SK-N-SH (cell line): ENCODE measurements around the gene LARP6. TPM values are rescaled to one million over a fixed set of nuclear protein-coding genes. Genes with fewer than 3 reads are reported as not detected.

Experiments
- CTCF ChIA-PET: fragments of 300-600, 350-600 bp; formaldehyde crosslinking; extraction: SDS; loops from one replicate; lab custom pipeline; 2021; lab: Yijun Ruan, JAX
- POLR2A ChIA-PET: fragments of 350-600 bp; sonication (Branson Sonifier 250); formaldehyde crosslinking; extraction: SDS; loops from one replicate; lab custom pipeline; 2020; ENCODE audit warnings: antibody characterized with exemption, inconsistent platforms; lab: Yijun Ruan, JAX
- DNase-seq: peaks from one replicate; pipeline ENCODE4 v3.0.0; 2012
- H2AFZ ChIP-seq: fragments of 200-600 bp; sonication (generic); 2 replicates; pipeline ENCODE4 v1.8.1; 2016; ENCODE audit warnings: antibody characterized with exemption, mild to moderate bottlenecking, low read depth
- H3F3A ChIP-seq: fragments of 200-600 bp; sonication (generic); replicated peaks from 2 replicates; pipeline ENCODE3; 2016; ENCODE audit warnings: antibody characterized with exemption, mild to moderate bottlenecking; ENCODE audit not compliant: insufficient read depth
- H3K27ac ChIP-seq, 2 experiments: fragments of 200-500 bp in 1 of 2; fragments of 200-600 bp in 1 of 2; sonication (Bioruptor generic) in 1 of 2; sonication (generic), shearing (Covaris generic) in 1 of 2; 2 replicates each; pipeline versions ENCODE4 v1.5.1 to v1.6.1; 2014 to 2016; ENCODE audit warnings: low read depth in 2 of 2, inconsistent platforms in 1 of 2, low read length in 1 of 2, mild to moderate bottlenecking in 1 of 2, mixed read lengths in 1 of 2
- H3K27me3 ChIP-seq: fragments of 200-600 bp; sonication (generic), shearing (Covaris generic); 2 replicates; pipeline ENCODE4 v1.6.1; 2016; ENCODE audit warnings: mixed run types; ENCODE audit not compliant: insufficient read depth
- H3K36me3 ChIP-seq, 2 experiments: fragments of 200-500 bp in 1 of 2; fragments of 200-600 bp in 1 of 2; sonication (Bioruptor generic) in 1 of 2; sonication (generic) in 1 of 2; replicated peaks in 1 of 2; 2 replicates each; pipeline versions ENCODE3 to v1.5.1; 2014 to 2016; ENCODE audit warnings: low read length in 1 of 2, mild to moderate bottlenecking in 1 of 2; ENCODE audit not compliant: insufficient read depth in 2 of 2, control insufficient read depth in 1 of 2
- H3K4me1 ChIP-seq, 2 experiments: fragments of 200-500 bp in 1 of 2; fragments of 200-600 bp in 1 of 2; sonication (Bioruptor generic) in 1 of 2; sonication (generic), shearing (Covaris generic) in 1 of 2; 2 replicates each; pipeline versions ENCODE4 v1.5.1 to v1.6.1; 2014 to 2016; ENCODE audit warnings: low read depth in 1 of 2, low read length in 1 of 2, mixed run types in 1 of 2; ENCODE audit not compliant: insufficient read depth in 2 of 2, control insufficient read depth in 1 of 2
- H3K4me2 ChIP-seq: fragments of 200-600 bp; sonication (generic), shearing (Covaris generic); 2 replicates; pipeline ENCODE4 v1.6.1; 2017; ENCODE audit warnings: mixed run types
- H3K4me3 ChIP-seq, 2 experiments: fragments of 200-500 bp in 1 of 2; fragments of 200-600 bp in 1 of 2; sonication (Bioruptor generic) in 1 of 2; sonication (generic), shearing (Covaris generic) in 1 of 2; 2 replicates each; pipeline versions ENCODE4 v1.5.1 to v1.8.1; 2014 to 2016; ENCODE audit warnings: low read depth in 2 of 2, inconsistent platforms in 1 of 2, low read length in 1 of 2, mild to moderate bottlenecking in 1 of 2, mixed read lengths in 1 of 2, moderate library complexity in 1 of 2
- H3K79me2 ChIP-seq: fragments of 200-600 bp; sonication (generic); 2 replicates; pipeline ENCODE4 v1.8.1; 2017; ENCODE audit warnings: mild to moderate bottlenecking; ENCODE audit not compliant: insufficient read depth
- H3K9ac ChIP-seq: fragments of 200-600 bp; sonication (generic); 2 replicates; pipeline ENCODE4 v1.6.1; 2017; ENCODE audit warnings: mixed run types
- H3K9me2 ChIP-seq: fragments of 200-600 bp; sonication (generic); 2 replicates; pipeline ENCODE4 v1.6.1; 2017; ENCODE audit warnings: mixed run types
- H3K9me3 ChIP-seq: fragments of 200-600 bp; sonication (generic); 2 replicates; pipeline ENCODE4 v1.6.1; 2017; ENCODE audit warnings: mixed run types, mild to moderate bottlenecking, moderate library complexity
- H4K20me1 ChIP-seq: fragments of 200-600 bp; sonication (generic); 2 replicates; pipeline ENCODE4 v1.6.1; 2017; ENCODE audit warnings: mild to moderate bottlenecking, mixed run types; ENCODE audit not compliant: insufficient read depth
- FOSL2 ChIP-seq: IDR thresholded peaks from 2 replicates; pipeline ENCODE4 v1.4.0; 2012; ENCODE audit warnings: low read depth, mild to moderate bottlenecking, moderate library complexity, borderline replicate concordance
- JUND ChIP-seq: IDR thresholded peaks from 2 replicates; pipeline ENCODE4 v1.4.0; 2012
- MEF2A ChIP-seq: IDR thresholded peaks from 2 replicates; pipeline ENCODE4 v1.4.0; 2012; ENCODE audit warnings: low read depth, borderline replicate concordance
- NFIC ChIP-seq: IDR thresholded peaks from 2 replicates; pipeline ENCODE4 v1.4.0; 2012; ENCODE audit warnings: borderline replicate concordance
- POLR2AphosphoS5 ChIP-seq: IDR thresholded peaks from 2 replicates; pipeline ENCODE4 v1.6.1; 2012; ENCODE audit warnings: low read depth, low read length
- RCOR1 ChIP-seq: fragments of 150-350 bp; IDR thresholded peaks from 2 replicates; pipeline ENCODE4 v1.6.1; 2017; ENCODE audit warnings: antibody characterized with exemption, low read length
- SIN3A ChIP-seq: IDR thresholded peaks from 2 replicates; pipeline ENCODE4 v1.6.1; 2012; ENCODE audit warnings: low read depth, mild to moderate bottlenecking, low read length, moderate library complexity, borderline replicate concordance
- SMC3 ChIP-seq: IDR thresholded peaks from 2 replicates; pipeline ENCODE4 v1.6.1; 2012; ENCODE audit warnings: low read depth, low read length, improper control_type of control experiment
- TAF1 ChIP-seq: IDR thresholded peaks from 2 replicates; pipeline ENCODE4 v1.6.1; 2012; ENCODE audit warnings: low read depth, mild to moderate bottlenecking, low read length, moderate library complexity, borderline replicate concordance
- TEAD4 ChIP-seq: IDR thresholded peaks from 2 replicates; pipeline ENCODE4 v1.4.0; 2012; ENCODE audit warnings: mild to moderate bottlenecking, borderline replicate concordance; ENCODE audit not compliant: insufficient read depth
- WGBS: methylation state at CpG from one replicate; pipeline ENCODE4 v1.1.6; 2017; ENCODE audit warnings: low lambda C conversion rate; 5-methylcytosine and 5-hydroxymethylcytosine counted together
- polyA plus RNA-seq, 3 experiments: library from polyadenylated mRNA; depleted of rRNA; stranded (reverse); fragments of >200 nt; gene quantifications; 2 replicates each; pipeline ENCODE4 v1.2.3, GENCODE V29; 2012
- TF ChIP-seq, protein P1 (sequence below): IDR thresholded peaks from 2 replicates; pipeline ENCODE4; 2012
- TF ChIP-seq, protein P2 (sequence below): IDR thresholded peaks from 2 replicates; pipeline ENCODE4 v1.4.0; 2012; ENCODE audit warnings: low read depth, borderline replicate concordance
- TF ChIP-seq, protein P3 (sequence below): IDR thresholded peaks from 2 replicates; pipeline ENCODE4 v1.6.1; 2012; ENCODE audit warnings: mild to moderate bottlenecking, low read depth, low read length, moderate library complexity

The LARP6 gene
- polyA plus RNA-seq, 1 of the 3 experiments (the other 2 are of a cell fraction): 236 TPM

DNA sequence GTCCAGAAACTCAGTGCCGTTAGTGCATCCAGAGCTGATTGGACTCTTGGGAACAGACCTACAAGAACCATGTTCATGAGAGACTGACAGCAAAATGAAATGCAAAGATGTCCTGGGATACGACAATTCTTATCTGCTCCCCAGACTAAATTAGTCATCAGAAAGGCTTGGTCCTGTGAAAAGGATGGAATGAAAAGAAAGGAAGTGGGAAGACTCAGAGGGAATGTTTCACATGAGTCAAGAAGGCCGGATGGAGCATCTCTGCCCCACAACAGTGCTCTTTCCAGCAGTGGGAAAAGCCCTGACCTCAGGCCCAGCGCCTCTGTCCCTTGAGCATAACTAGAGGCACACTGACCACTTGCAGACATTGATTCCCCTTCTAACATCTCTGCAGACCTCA lies 51.3 kb downstream of the LARP6 start (continued):
- TF ChIP-seq, protein P1, sequence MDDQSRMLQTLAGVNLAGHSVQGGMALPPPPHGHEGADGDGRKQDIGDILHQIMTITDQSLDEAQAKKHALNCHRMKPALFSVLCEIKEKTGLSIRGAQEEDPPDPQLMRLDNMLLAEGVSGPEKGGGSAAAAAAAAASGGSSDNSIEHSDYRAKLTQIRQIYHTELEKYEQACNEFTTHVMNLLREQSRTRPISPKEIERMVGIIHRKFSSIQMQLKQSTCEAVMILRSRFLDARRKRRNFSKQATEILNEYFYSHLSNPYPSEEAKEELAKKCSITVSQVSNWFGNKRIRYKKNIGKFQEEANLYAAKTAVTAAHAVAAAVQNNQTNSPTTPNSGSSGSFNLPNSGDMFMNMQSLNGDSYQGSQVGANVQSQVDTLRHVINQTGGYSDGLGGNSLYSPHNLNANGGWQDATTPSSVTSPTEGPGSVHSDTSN: peak; percentile 60; the same call in 1 of the 2 replicates
- TF ChIP-seq MEF2A: no peak

DNA sequence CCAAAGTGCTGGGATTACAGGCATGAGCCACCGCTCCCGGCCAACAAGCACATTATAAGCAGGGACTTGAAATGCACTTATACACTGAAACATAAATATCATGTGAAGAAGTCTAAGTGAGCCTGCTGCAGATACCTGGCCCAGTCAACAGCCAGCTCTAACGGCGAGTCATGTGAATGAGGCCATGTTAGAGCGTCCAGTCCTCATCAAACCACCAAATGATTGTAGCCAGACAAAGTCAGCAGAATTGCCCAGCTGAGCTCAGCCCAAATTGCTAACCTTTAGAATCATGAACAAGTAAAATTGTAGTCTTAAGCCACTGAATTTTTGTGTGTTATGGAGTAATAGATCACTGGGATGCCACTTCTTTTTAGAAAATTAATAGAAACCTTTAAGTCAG lies 52.8 kb downstream of the LARP6 start:
- Histone ChIP-seq H3K4me3 (no peak overlapping the region), H3K27me3 (no peaks in the 10 kb centered on the region), H3K79me2 (peaks cover 3% of the 10 kb centered on the region; the same call in 1 of the 2 replicates), H2AFZ (no peak overlapping the region), H3K4me1 (peaks cover 0 to 44% of the 10 kb centered on the region in 2 experiments; a peak in 3 of 4 replicates), H3K9me3 (no peaks in the 10 kb centered on the region), H3F3A (peaks cover 52% of the 10 kb centered on the region), H3K36me3 (no peaks in the 10 kb centered on the region), H3K27ac (peak overlapping the region; percentile 4 to 90; a peak in 3 of 4 replicates), H3K9ac (no peak overlapping the region), H4K20me1 (no peaks in the 10 kb centered on the region), H3K4me2 (peak overlapping the region; percentile 14; the same call in 1 of the 2 replicates), H3K9me2 (no peaks in the 10 kb centered on the region)
- 85% methylated on average over 5 of the region's 5 CpGs for WGBS
- ChIA-PET POLR2A (no interaction called here), CTCF (interaction anchor here (1.8 to 2.5 kb wide), 3 partner anchors 11 to 79 kb away, joined by 5 to 23 read pairs (median 6); no protein-coding TSS in a partner anchor)
- TF ChIP-seq TEAD4: no peak
- TF ChIP-seq FOSL2: 0 out of 2 replicates have a peak, but pooled peaks have one; percentile 2
- TF ChIP-seq RCOR1: no peak
- TF ChIP-seq, protein P1: peak; percentile 32; the same call in 1 of the 2 replicates
- DNase-seq: no peak

DNA sequence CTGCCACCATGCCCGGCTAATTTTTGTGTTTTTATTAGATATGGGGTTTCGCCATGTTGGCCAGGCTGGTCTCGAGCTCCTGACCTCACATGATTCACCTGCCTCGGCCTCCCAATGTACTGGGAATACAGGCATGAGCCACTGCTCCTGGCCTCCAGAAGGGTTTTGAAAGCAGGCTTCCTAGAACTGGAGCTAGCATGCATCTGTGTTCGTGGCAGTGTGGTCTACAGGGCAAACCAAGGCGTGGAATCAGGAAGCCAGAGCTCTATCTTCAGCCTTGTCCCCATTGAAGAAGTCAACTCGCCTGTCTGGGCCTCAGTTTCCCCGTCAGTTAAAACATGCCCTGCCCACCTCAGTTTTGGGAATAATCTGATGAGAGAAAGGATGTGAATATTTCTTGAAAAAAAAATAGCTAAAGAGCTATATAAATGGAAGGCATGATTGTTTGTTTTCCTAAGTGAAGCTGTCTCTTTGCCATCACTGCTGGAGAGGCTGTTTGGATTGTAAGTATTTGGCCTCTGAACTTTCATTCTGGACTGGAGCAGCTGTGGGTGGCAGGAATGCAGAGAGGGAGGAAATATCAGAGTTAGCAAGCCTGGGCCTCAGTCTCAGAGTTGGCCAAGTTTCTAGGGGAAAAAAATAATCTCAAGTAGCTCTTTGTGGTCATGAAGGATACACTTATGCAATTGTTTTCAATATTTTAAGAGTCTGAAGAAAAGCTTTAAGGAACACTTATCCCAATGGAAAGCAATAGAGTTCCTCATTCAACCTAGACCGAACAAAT lies 54.1 kb downstream of the LARP6 start:
- Histone ChIP-seq H3K27me3 (no peaks in the 10 kb centered on the region), H3K4me2 (peak overlapping the region; percentile 56), H4K20me1 (no peaks in the 10 kb centered on the region), H3K27ac (peak overlapping the region; percentile 70 to 90; a peak in 3 of 4 replicates), H3K9ac (peak overlapping the region; percentile 17; the same call in 1 of the 2 replicates), H3K4me3 (no peak overlapping the region), H3K9me3 (no peaks in the 10 kb centered on the region), H3F3A (peaks cover 62% of the 10 kb centered on the region), H2AFZ (no peak overlapping the region; the same call in 1 of the 2 replicates), H3K4me1 (peaks cover 0 to 50% of the 10 kb centered on the region in 2 experiments; a peak in 3 of 4 replicates), H3K79me2 (peaks cover 3% of the 10 kb centered on the region; the same call in 1 of the 2 replicates), H3K9me2 (no peaks in the 10 kb centered on the region), H3K36me3 (no peaks in the 10 kb centered on the region)
- no peak for DNase-seq
- 89% methylated on average over 9 of the region's 9 CpGs for WGBS
- POLR2A ChIA-PET: no interaction called here
- CTCF ChIA-PET: interaction anchor here (0.8 to 4.0 kb wide), 8 partner anchors 10 to 644 kb away, joined by 3 to 23 read pairs (median 6); no protein-coding TSS in a partner anchor
- TF ChIP-seq TEAD4: peak; percentile 88
- TF ChIP-seq NFIC: peak; percentile 90
- TF ChIP-seq MEF2A: no peak; the same call in 1 of the 2 replicates
- TF ChIP-seq, protein P2, sequence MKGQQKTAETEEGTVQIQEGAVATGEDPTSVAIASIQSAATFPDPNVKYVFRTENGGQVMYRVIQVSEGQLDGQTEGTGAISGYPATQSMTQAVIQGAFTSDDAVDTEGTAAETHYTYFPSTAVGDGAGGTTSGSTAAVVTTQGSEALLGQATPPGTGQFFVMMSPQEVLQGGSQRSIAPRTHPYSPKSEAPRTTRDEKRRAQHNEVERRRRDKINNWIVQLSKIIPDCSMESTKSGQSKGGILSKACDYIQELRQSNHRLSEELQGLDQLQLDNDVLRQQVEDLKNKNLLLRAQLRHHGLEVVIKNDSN: no peak
- TF ChIP-seq TAF1: no peak
- TF ChIP-seq FOSL2: peak; percentile 31; the same call in 1 of the 2 replicates
- TF ChIP-seq SIN3A: no peak
- TF ChIP-seq POLR2AphosphoS5: peak; percentile 61; the same call in 1 of the 2 replicates
- TF ChIP-seq, protein P1: peak; percentile 84
- no peak for TF ChIP-seq SMC3
- TF ChIP-seq, protein P3, sequence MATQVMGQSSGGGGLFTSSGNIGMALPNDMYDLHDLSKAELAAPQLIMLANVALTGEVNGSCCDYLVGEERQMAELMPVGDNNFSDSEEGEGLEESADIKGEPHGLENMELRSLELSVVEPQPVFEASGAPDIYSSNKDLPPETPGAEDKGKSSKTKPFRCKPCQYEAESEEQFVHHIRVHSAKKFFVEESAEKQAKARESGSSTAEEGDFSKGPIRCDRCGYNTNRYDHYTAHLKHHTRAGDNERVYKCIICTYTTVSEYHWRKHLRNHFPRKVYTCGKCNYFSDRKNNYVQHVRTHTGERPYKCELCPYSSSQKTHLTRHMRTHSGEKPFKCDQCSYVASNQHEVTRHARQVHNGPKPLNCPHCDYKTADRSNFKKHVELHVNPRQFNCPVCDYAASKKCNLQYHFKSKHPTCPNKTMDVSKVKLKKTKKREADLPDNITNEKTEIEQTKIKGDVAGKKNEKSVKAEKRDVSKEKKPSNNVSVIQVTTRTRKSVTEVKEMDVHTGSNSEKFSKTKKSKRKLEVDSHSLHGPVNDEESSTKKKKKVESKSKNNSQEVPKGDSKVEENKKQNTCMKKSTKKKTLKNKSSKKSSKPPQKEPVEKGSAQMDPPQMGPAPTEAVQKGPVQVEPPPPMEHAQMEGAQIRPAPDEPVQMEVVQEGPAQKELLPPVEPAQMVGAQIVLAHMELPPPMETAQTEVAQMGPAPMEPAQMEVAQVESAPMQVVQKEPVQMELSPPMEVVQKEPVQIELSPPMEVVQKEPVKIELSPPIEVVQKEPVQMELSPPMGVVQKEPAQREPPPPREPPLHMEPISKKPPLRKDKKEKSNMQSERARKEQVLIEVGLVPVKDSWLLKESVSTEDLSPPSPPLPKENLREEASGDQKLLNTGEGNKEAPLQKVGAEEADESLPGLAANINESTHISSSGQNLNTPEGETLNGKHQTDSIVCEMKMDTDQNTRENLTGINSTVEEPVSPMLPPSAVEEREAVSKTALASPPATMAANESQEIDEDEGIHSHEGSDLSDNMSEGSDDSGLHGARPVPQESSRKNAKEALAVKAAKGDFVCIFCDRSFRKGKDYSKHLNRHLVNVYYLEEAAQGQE: no peak
- TF ChIP-seq JUND: peak; percentile 72
